OCI-LY1 (cell line): ENCODE measurements around the gene HOXC13.

Source experiments
- CTCF ChIP-seq: fragments of 200-600 bp; sonication (generic), shearing (Covaris generic); IDR thresholded peaks from 2 replicates; pipeline ENCODE4 v1.5.1; 2017; ENCODE audit warnings: mild to moderate bottlenecking, antibody characterized with exemption, low read length, moderate library complexity, mixed read lengths
- EZH2 ChIP-seq: fragments of 200-600 bp; sonication (generic), shearing (Covaris generic); IDR thresholded peaks from 2 replicates; pipeline ENCODE4 v1.8.0; 2017; ENCODE audit warnings: borderline replicate concordance, mixed run types, mild to moderate bottlenecking, antibody characterized with exemption, low read length, moderate library complexity, mixed read lengths

GRCh38 chr12:53935383-53936341 is 3.0 kb upstream of the HOXC13 start:
- TF ChIP-seq EZH2, result no peak
- TF ChIP-seq CTCF, result no peak
